OCI-M1 (cell line): ENCODE results near the gene ELAPOR1.
A peak's percentile ranks its signal among the peaks of the same experiment; 100 is the strongest.
"Not testable (repeated sequence)": the region's sequence is repeated elsewhere in the genome, so short reads cannot be mapped to it uniquely, and the experiment has no call there.

Experiments
- DNase-seq: peaks from one replicate; lab custom pipeline; 2025; lab: John Stamatoyannopoulos, UW

ELAPOR1 gene

GRCh38 chr1:109138358-109138757, 24.4 kb downstream of the ELAPOR1 start:
- DNase-seq, result no peak

GRCh38 chr1:109140392-109140791, 26.5 kb downstream of the ELAPOR1 start:
- no peak for DNase-seq

GRCh38 chr1:109142260-109142659, 28.3 kb downstream of the ELAPOR1 start:
- DNase-seq, result no peak

GRCh38 chr1:109142725-109143124, 28.8 kb downstream of the ELAPOR1 start:
- not testable (repeated sequence) for DNase-seq

GRCh38 chr1:109148987-109149561, 35.2 kb downstream of the ELAPOR1 start:
- peak; percentile 17 for DNase-seq

GRCh38 chr1:109149874-109150601, 36.1 kb downstream of the ELAPOR1 start:
- no peak for DNase-seq

- DNase-seq, result no peak
Observed at GRCh38 chr1:109151146-109151990, 37.5 kb downstream of the ELAPOR1 start.

GRCh38 chr1:109152196-109152595, 38.3 kb downstream of the ELAPOR1 start:
- DNase-seq, result no peak

- no peak for DNase-seq
Observed at GRCh38 chr1:109156916-109157385, 43.0 kb downstream of the ELAPOR1 start.

- no peak for DNase-seq
Observed at GRCh38 chr1:109158433-109158832, 44.5 kb downstream of the ELAPOR1 start.

- DNase-seq, result no peak
Observed at GRCh38 chr1:109159326-109159725, 45.4 kb downstream of the ELAPOR1 start.

GRCh38 chr1:109160071-109160840, 46.3 kb downstream of the ELAPOR1 start:
- DNase-seq, result no peak

- peak; percentile 94 for DNase-seq
Observed at GRCh38 chr1:109161858-109162606, 48.1 kb downstream of the ELAPOR1 start.

- no peak for DNase-seq
Observed at GRCh38 chr1:109162626-109163025, 48.7 kb downstream of the ELAPOR1 start.

- no peak for DNase-seq
Observed at GRCh38 chr1:109163551-109163950, 49.6 kb downstream of the ELAPOR1 start.
